Brain microvascular endothelial cell (primary cell): ENCODE results near the gene ATOSA.

Experiments used
- DNase-seq: peaks from one replicate; pipeline ENCODE4 v3.0.0-alpha.2; 2020
- H3K27ac ChIP-seq: fragments of 250-450 bp; sonication (Bioruptor Pico); 2 replicates; pipeline ENCODE4 v1.5.1; 2020; ENCODE audit warnings: mild to moderate bottlenecking, moderate library complexity
- H3K27me3 ChIP-seq: fragments of 250-450 bp; sonication (Bioruptor Pico); replicated peaks from 2 replicates; pipeline ENCODE4 v1.5.1; 2020; ENCODE audit warnings: mild to moderate bottlenecking
- H3K36me3 ChIP-seq: fragments of 250-450 bp; sonication (Bioruptor Pico); replicated peaks from 2 replicates; pipeline ENCODE4 v1.5.1; 2020; ENCODE audit warnings: mild to moderate bottlenecking
- H3K4me3 ChIP-seq: 2 replicates; pipeline ENCODE4 v1.5.1; 2011; ENCODE audit warnings: low read depth, mild to moderate bottlenecking, control low read depth, low read length, moderate library complexity
- CTCF ChIP-seq: IDR thresholded peaks from 2 replicates; pipeline ENCODE4 v1.5.1; 2011; ENCODE audit warnings: low read depth, mild to moderate bottlenecking, moderate library complexity, low read length, control low read depth, inconsistent platforms; ENCODE audit errors: missing control alignments
- in situ Hi-C: cut with HindIII; loops from 2 replicates; pipeline ENCODE4 v1.10.0; 2017; ENCODE audit warnings: low sequenced_read_pairs, low pct_ligation_motif_present

ATOSA gene

GRCh38 chr15:52717481-52717880, 38.3 kb upstream of the ATOSA start:
- no peak overlapping the region for H3K27ac ChIP-seq
- no peak for TF ChIP-seq CTCF
- H3K27me3 ChIP-seq: no peaks in the 10 kb centered on the region
- H3K4me3 ChIP-seq: no peak overlapping the region
- no peaks in the 10 kb centered on the region for H3K36me3 ChIP-seq
- in situ Hi-C loops: no loop called here
- no peak for DNase-seq

- H3K36me3 ChIP-seq: no peaks in the 10 kb centered on the region
- H3K27me3 ChIP-seq: no peaks in the 10 kb centered on the region
- no peak overlapping the region for H3K27ac ChIP-seq
- in situ Hi-C loops: no loop called here
- no peak for TF ChIP-seq CTCF
- DNase-seq: no peak
- no peak overlapping the region for H3K4me3 ChIP-seq
Observed at GRCh38 chr15:52716536-52716935, 37.3 kb upstream of the ATOSA start.

- Histone ChIP-seq H3K27me3 (no peaks in the 10 kb centered on the region), H3K36me3 (no peaks in the 10 kb centered on the region), H3K27ac (no peak overlapping the region), H3K4me3 (no peak overlapping the region)
- no peak for TF ChIP-seq CTCF
- in situ Hi-C loops: no loop called here
- no peak for DNase-seq
Observed at GRCh38 chr15:52715411-52715810, 36.2 kb upstream of the ATOSA start.

- no peak overlapping the region for H3K27ac ChIP-seq
- no peaks in the 10 kb centered on the region for H3K27me3 ChIP-seq
- no peak overlapping the region for H3K4me3 ChIP-seq
- H3K36me3 ChIP-seq: no peaks in the 10 kb centered on the region
- in situ Hi-C loops: no loop called here
- no peak for DNase-seq
- no peak for TF ChIP-seq CTCF
Observed at GRCh38 chr15:52714968-52715367, 35.8 kb upstream of the ATOSA start.

- Histone ChIP-seq H3K27me3 (no peaks in the 10 kb centered on the region), H3K27ac (no peak overlapping the region), H3K36me3 (no peaks in the 10 kb centered on the region), H3K4me3 (no peak overlapping the region)
- in situ Hi-C loops: no loop called here
- TF ChIP-seq CTCF: no peak
- DNase-seq: no peak
Observed at GRCh38 chr15:52710708-52711389, 31.7 kb upstream of the ATOSA start.
